HepG2 (cell line): ENCODE results near the gene SAE1. TPM values are rescaled to one million over a fixed set of nuclear protein-coding genes. Genes with fewer than 3 reads are reported as not detected.

ENCODE experiments used
- ATAC-seq: fragments of 200-7000 bp; cut with Tn5 transposase; 3 replicates; pipeline ENCODE4 v1.9.1; 2020; ENCODE audit warnings: mild to moderate bottlenecking, moderate library complexity
- BruUV-seq: library from RNA; stranded (reverse); fragments of 400-500 nt; replicated peaks from 2 replicates; lab custom pipeline; 2021; lab: Mats Ljungman, UMichigan
- CTCF ChIA-PET: fragments of 300-600 bp; formaldehyde crosslinking; extraction: SDS; loops from one replicate; lab custom pipeline; 2021; ENCODE audit warnings: low total read pairs, inconsistent platforms, low intra/inter-chr PET ratio; lab: Yijun Ruan, JAX
- POLR2A ChIA-PET: fragments of 350-600 bp; sonication (Branson Sonifier 250); formaldehyde crosslinking; loops from one replicate; lab custom pipeline; 2020; ENCODE audit warnings: antibody characterized with exemption, inconsistent platforms; lab: Yijun Ruan, JAX
- DNase-seq: peaks from one replicate; pipeline ENCODE4 v3.0.0-alpha.2; 2015; ENCODE audit warnings: low spot score
- FAIRE-seq: peaks from 3 replicates; lab custom pipeline; 2011; peaks lifted over from hg19 to GRCh38; lab: Jason Lieb, UNC
- H2AFZ ChIP-seq: one replicate; pipeline ENCODE4 v1.6.1; 2011; ENCODE audit warnings: low read length, inconsistent platforms
- H3K27ac ChIP-seq: fragments of 300-600 bp; 3 replicates; pipeline ENCODE4 v1.8.0; 2011; ENCODE audit warnings: mixed run types, mild to moderate bottlenecking, mixed read lengths, low read length, inconsistent platforms; ENCODE audit not compliant: insufficient read depth; ENCODE audit errors: extremely low read length
- H3K27me3 ChIP-seq, 2 experiments: fragments of 200-600 bp in 1 of 2; 2 replicates in 1 of 2; 3 replicates in 1 of 2; pipeline versions ENCODE4 v1.6.0 to v1.8.0; 2011; ENCODE audit warnings: low read length in 2 of 2, mild to moderate bottlenecking in 2 of 2, moderate library complexity in 2 of 2, inconsistent platforms in 1 of 2; ENCODE audit not compliant: insufficient read depth in 2 of 2, control insufficient read depth in 1 of 2
- H3K36me3 ChIP-seq, 2 experiments: fragments of 200-600 bp in 1 of 2; replicated peaks in 1 of 2; 2 replicates in 1 of 2; 3 replicates in 1 of 2; pipeline versions ENCODE4 v1.5.1 to v1.8.0; 2011; ENCODE audit warnings: low read length in 2 of 2, inconsistent platforms in 1 of 2; ENCODE audit not compliant: insufficient read depth in 2 of 2, control insufficient read depth in 1 of 2
- H3K4me1 ChIP-seq: 2 replicates; pipeline ENCODE4 v1.5.1; 2012; ENCODE audit warnings: low read length, inconsistent platforms; ENCODE audit not compliant: insufficient read depth
- H3K4me2 ChIP-seq: 2 replicates; pipeline ENCODE4 v1.6.0; 2011; ENCODE audit warnings: low read depth, low read length, inconsistent platforms
- H3K4me3 ChIP-seq, 3 experiments: fragments of 200-600 bp in 1 of 3; sonication (generic), shearing (Covaris generic) in 1 of 3; replicated peaks in 1 of 3; 2 replicates each; pipeline ENCODE4 v1.5.1; 2011 to 2016; ENCODE audit warnings: low read length in 3 of 3, inconsistent platforms in 2 of 3, low read depth in 2 of 3, mild to moderate bottlenecking in 2 of 3, control low read depth in 1 of 3, mixed read lengths in 1 of 3; ENCODE audit not compliant: insufficient read depth in 1 of 3
- H3K79me2 ChIP-seq: one replicate; pipeline ENCODE4 v1.6.1; 2011; ENCODE audit warnings: low read length, inconsistent platforms; ENCODE audit not compliant: insufficient read depth
- H3K9ac ChIP-seq: 2 replicates; pipeline ENCODE4 v1.6.0; 2011; ENCODE audit warnings: mild to moderate bottlenecking, low read depth, low read length, inconsistent platforms; ENCODE audit not compliant: insufficient read depth
- H3K9me3 ChIP-seq: 2 replicates; pipeline ENCODE4 v1.5.1; 2012; ENCODE audit warnings: mild to moderate bottlenecking, low read length
- H4K20me1 ChIP-seq: 2 replicates; pipeline ENCODE4 v1.6.0; 2011; ENCODE audit warnings: inconsistent platforms, mild to moderate bottlenecking, low read length, moderate library complexity; ENCODE audit not compliant: insufficient read depth
- KAT7 ChIP-seq: IDR thresholded peaks from 2 replicates; pipeline ENCODE4 v1.6.1; 2018; ENCODE audit warnings: borderline replicate concordance, missing compliant biosample characterization
- NFYB ChIP-seq: sonication (generic); formaldehyde crosslinking; IDR thresholded peaks from 2 replicates; pipeline ENCODE4 v1.4.0; 2020; ENCODE audit warnings: missing genetic modification reagents
- POLR2AphosphoS5 ChIP-seq: IDR thresholded peaks from 2 replicates; pipeline ENCODE4 v1.6.1; 2012; ENCODE audit warnings: low read depth, low read length
- YEATS4 ChIP-seq: sonication (generic); formaldehyde crosslinking; IDR thresholded peaks from 2 replicates; pipeline ENCODE4 v1.4.0; 2020; ENCODE audit warnings: missing genetic modification reagents, borderline replicate concordance
- ZMYM3 ChIP-seq: sonication (generic); formaldehyde crosslinking; IDR thresholded peaks from 2 replicates; pipeline ENCODE4 v1.5.1; 2020; ENCODE audit warnings: mild to moderate bottlenecking, missing genetic modification reagents
- ZNF33B ChIP-seq: sonication (generic); formaldehyde crosslinking; IDR thresholded peaks from 2 replicates; pipeline ENCODE4 v1.5.1; 2020; ENCODE audit warnings: mild to moderate bottlenecking, missing genetic modification reagents
- ZNF629 ChIP-seq: sonication (generic); formaldehyde crosslinking; conservative IDR thresholded peaks from 2 replicates; pipeline ENCODE4 v1.5.0; 2020; ENCODE audit warnings: missing genetic modification reagents
- ZNF749 ChIP-seq: sonication (generic); formaldehyde crosslinking; IDR thresholded peaks from 2 replicates; pipeline ENCODE4 v1.8.0; 2022; ENCODE audit warnings: mild to moderate bottlenecking, missing genetic modification reagents, moderate library complexity, borderline replicate concordance
- ZNF816 ChIP-seq: sonication (generic); formaldehyde crosslinking; IDR thresholded peaks from 2 replicates; pipeline ENCODE4 v1.8.0; 2022; ENCODE audit warnings: missing genetic modification reagents, mild to moderate bottlenecking, borderline replicate concordance
- ZNF83 ChIP-seq: sonication (generic); formaldehyde crosslinking; IDR thresholded peaks from 2 replicates; pipeline ENCODE4 v1.4.0; 2020; ENCODE audit warnings: missing genetic modification reagents, mild to moderate bottlenecking, borderline replicate concordance
- WGBS: methylation state at CpG from one replicate; pipeline ENCODE4 v1.1.6; 2017; ENCODE audit warnings: low lambda C conversion rate; 5-methylcytosine and 5-hydroxymethylcytosine counted together
- in situ Hi-C: cut with HindIII; loops from 2 replicates; pipeline ENCODE4 v1.10.0; 2017; ENCODE audit warnings: low pct_unique_long_range_greater_than_20kb; ENCODE audit not compliant: extremely low pct_ligation_motif_present
- intact Hi-C: fragments of 100-400 bp; cut with micrococcal nuclease; formaldehyde crosslinking; loops from one replicate; pipeline ENCODE4 v1.10.0; 2022; ENCODE audit not compliant: unreplicated experiment
- polyA plus RNA-seq, 8 experiments: library from polyadenylated mRNA; depleted of rRNA in 3 of 8; stranded (reverse) in 7 of 8; unstranded in 1 of 8; fragments of >200 nt; fragmentation: Illumina TruSeq in 4 of 8; extraction: Trizol in 4 of 8; gene quantifications; 2 replicates each; pipeline versions ENCODE4 v1.2.1 to v1.2.3, GENCODE V29; 2011 to 2016; ENCODE audit warnings: low read depth in 4 of 8, missing spikeins in 1 of 8, mixed read lengths in 1 of 8; ENCODE audit not compliant: insufficient read depth in 1 of 8
- total RNA-seq, 5 experiments: library from RNA; depleted of rRNA; stranded (reverse); fragments of >200 nt; fragmentation: Illumina TruSeq; extraction: Trizol; gene quantifications; 2 replicates each; pipeline ENCODE4 v1.2.3, GENCODE V29; 2016; ENCODE audit warnings: low read depth in 1 of 5
- TF ChIP-seq, protein P1 (sequence below): sonication (generic); formaldehyde crosslinking; IDR thresholded peaks from 2 replicates; pipeline ENCODE4 v1.5.0; 2020; ENCODE audit warnings: missing genetic modification reagents
- TF ChIP-seq, protein P2 (sequence below): sonication (generic); formaldehyde crosslinking; IDR thresholded peaks from 2 replicates; pipeline ENCODE4 v1.8.0; 2022; ENCODE audit warnings: missing genetic modification reagents, mild to moderate bottlenecking, borderline replicate concordance

The SAE1 gene
- total and polyA plus RNA-seq, 2 of the 13 experiments (the other 11 are each of a cell fraction or from before 2014, with no cell fraction given), result 87.6 to 197 TPM

DNA sequence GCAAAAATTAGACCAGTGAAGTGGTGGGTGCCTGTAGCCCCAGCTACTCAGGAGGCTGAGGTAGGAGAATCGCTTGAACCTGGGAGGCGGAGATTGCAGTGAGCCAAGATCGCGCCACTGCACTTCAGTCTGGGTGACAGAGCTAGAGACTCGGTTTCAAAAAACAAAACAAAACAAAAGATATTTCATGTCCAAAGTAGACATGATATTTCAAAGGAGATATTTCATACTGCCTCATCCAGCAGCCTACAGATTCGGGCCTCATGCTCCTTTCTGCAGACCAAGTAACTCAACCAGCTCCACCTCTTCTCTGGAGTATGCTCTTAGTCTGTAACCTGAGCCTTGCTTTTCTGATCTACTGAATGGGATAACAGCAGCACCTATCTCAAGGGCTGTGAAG lies 32.0 kb upstream of the SAE1 start:
- in situ Hi-C loops, result no loop called here
- no peak overlapping the region for H3K4me3 ChIP-seq
- H3K4me1 ChIP-seq, result peaks cover 84% of the 10 kb centered on the region
- FAIRE-seq (no peak), ATAC-seq (no peak), DNase-seq (no peak)
- H3K9ac ChIP-seq, result no peak overlapping the region
- H3K9me3 ChIP-seq, result no peaks in the 10 kb centered on the region
- H4K20me1 ChIP-seq, result no peaks in the 10 kb centered on the region
- intact Hi-C loops, result no loop called here
- no TSS peak for BruUV-seq
- TF ChIP-seq NFYB (CRISPR knock-in tag) (no peak), YEATS4 (CRISPR knock-in tag) (no peak), POLR2AphosphoS5 (no peak), ZNF33B (no peak), ZNF83 (CRISPR knock-in tag) (no peak), ZNF749 (CRISPR knock-in tag) (no peak), ZMYM3 (CRISPR knock-in tag) (0 out of 2 replicates have a peak, but pooled peaks have one; percentile 12), KAT7 (no peak), ZNF629 (peak; percentile 77), ZNF816 (CRISPR knock-in tag) (no peak)
- TF ChIP-seq, protein P1, sequence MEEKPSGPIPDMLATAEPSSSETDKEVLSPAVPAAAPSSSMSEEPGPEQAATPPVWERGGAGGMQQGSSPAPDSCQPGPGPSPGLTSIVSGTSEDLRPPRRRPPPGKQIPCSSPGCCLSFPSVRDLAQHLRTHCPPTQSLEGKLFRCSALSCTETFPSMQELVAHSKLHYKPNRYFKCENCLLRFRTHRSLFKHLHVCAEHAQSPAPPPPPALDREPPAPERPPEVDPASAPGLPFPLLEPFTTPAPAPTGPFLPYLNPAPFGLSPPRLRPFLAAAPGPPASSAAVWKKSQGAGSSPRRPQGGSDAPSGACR (CRISPR knock-in tag), result no peak
- TF ChIP-seq, protein P2, sequence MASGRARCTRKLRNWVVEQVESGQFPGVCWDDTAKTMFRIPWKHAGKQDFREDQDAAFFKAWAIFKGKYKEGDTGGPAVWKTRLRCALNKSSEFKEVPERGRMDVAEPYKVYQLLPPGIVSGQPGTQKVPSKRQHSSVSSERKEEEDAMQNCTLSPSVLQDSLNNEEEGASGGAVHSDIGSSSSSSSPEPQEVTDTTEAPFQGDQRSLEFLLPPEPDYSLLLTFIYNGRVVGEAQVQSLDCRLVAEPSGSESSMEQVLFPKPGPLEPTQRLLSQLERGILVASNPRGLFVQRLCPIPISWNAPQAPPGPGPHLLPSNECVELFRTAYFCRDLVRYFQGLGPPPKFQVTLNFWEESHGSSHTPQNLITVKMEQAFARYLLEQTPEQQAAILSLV (CRISPR knock-in tag), result no peak
- H3K79me2 ChIP-seq, result peaks cover 70% of the 10 kb centered on the region
- WGBS, result 96% methylated on average over 6 of the region's 6 CpGs
- no peak overlapping the region for H3K4me2 ChIP-seq
- H3K36me3 ChIP-seq, result peaks cover 2 to 13% of the 10 kb centered on the region in 2 experiments
- POLR2A ChIA-PET, result interaction anchor here (11.1 kb wide), 1 partner anchor 12 kb away, joined by 456 read pairs; the partner anchor contains the start of gene ZC3H4
- no peak overlapping the region for H2AFZ ChIP-seq
- no peaks in the 10 kb centered on the region for H3K27me3 ChIP-seq
- CTCF ChIA-PET, result no interaction called here
- H3K27ac ChIP-seq, result no peak overlapping the region
